Hematopoietic multipotent progenitor cell treated with erythropoietin and hydrocortisone succinate and interleukin-3 and kit ligand, for 6 days (in vitro differentiated cells): ENCODE measurements around the gene LCN1.
"Not testable (repeated sequence)": the region's sequence is repeated elsewhere in the genome, so short reads cannot be mapped to it uniquely, and the experiment has no call there.

Source experiments
- DNase-seq: peaks from one replicate; pipeline ENCODE4 v3.0.0-alpha.2; 2015

Gene LCN1

GRCh38 chr9:135505406-135506187 lies 15.6 kb upstream of the LCN1 start:
- DNase-seq, result no peak

GRCh38 chr9:135506327-135507103 lies 14.7 kb upstream of the LCN1 start:
- DNase-seq, result no peak

- DNase-seq, result no peak
Measured at GRCh38 chr9:135507104-135508035, 13.9 kb upstream of the LCN1 start.

- DNase-seq, result no peak
Measured at GRCh38 chr9:135508211-135508820, 12.9 kb upstream of the LCN1 start.

- no peak for DNase-seq
Measured at GRCh38 chr9:135509458-135509857, 11.8 kb upstream of the LCN1 start.

- no peak for DNase-seq
Measured at GRCh38 chr9:135512241-135512603, 9.0 kb upstream of the LCN1 start.

GRCh38 chr9:135512904-135513303 lies 8.3 kb upstream of the LCN1 start:
- no peak for DNase-seq

- no peak for DNase-seq
Measured at GRCh38 chr9:135513351-135513846, 7.8 kb upstream of the LCN1 start.

- not testable (repeated sequence) for DNase-seq
Measured at GRCh38 chr9:135513906-135514305, 7.3 kb upstream of the LCN1 start.

- DNase-seq, result no peak
Measured at GRCh38 chr9:135514342-135515082, 6.7 kb upstream of the LCN1 start.

GRCh38 chr9:135515083-135515951 lies 5.9 kb upstream of the LCN1 start:
- DNase-seq, result no peak

- DNase-seq, result no peak
Measured at GRCh38 chr9:135516132-135516860, 4.9 kb upstream of the LCN1 start.

- no peak for DNase-seq
Measured at GRCh38 chr9:135517407-135517822, 3.8 kb upstream of the LCN1 start.

- DNase-seq, result no peak
Measured at GRCh38 chr9:135519179-135519971, 1.9 kb upstream of the LCN1 start.

GRCh38 chr9:135521608-135522095 lies 412 bp downstream of the LCN1 start:
- no peak for DNase-seq

GRCh38 chr9:135522137-135522877 lies 1.1 kb downstream of the LCN1 start:
- DNase-seq, result no peak

- no peak for DNase-seq
Measured at GRCh38 chr9:135522931-135523330, 1.7 kb downstream of the LCN1 start.

- no peak for DNase-seq
Measured at GRCh38 chr9:135523521-135524129, 2.4 kb downstream of the LCN1 start.
